ENCODE measurements around the gene CACNG6.

Gene CACNG6

DNA sequence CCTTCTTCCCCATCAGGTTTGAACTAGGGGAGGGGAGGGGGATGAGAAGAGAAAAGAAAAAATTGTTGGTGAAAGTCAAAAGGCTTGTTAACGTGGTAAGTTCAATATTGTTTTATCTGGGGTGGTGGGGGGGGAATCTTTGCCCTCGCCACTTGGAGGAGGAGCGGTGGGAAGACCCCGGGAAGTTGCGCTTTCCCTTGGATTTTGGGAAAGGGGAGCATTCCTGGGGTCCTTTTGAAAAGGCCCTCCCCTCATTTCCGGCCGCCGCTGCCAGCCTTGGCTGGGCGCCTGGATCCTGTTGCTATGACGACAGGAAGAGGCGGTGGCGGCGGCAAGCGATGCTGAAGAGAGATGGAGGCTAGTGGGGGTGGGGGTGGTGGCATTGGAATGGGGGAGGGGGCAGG, 33.3 kb upstream of the CACNG6 start:
- Histone ChIP-seq H3K27ac (ENCODE audit: low read depth, low read length) (no peak overlapping the region), H3K27me3 (ENCODE audit: control insufficient read depth, insufficient read depth, low read length) (peaks cover 26% of the 10 kb centered on the region), H3K36me3 (ENCODE audit: control insufficient read depth, insufficient read depth, low read length) (no peaks in the 10 kb centered on the region), H3K9ac (ENCODE audit: low read length) (no peak overlapping the region), H3K4me3 (ENCODE audit: low read length) (no peak overlapping the region), H3K4me1 (ENCODE audit: control insufficient read depth, insufficient read depth, low read length) (no peaks in the 10 kb centered on the region)

DNA sequence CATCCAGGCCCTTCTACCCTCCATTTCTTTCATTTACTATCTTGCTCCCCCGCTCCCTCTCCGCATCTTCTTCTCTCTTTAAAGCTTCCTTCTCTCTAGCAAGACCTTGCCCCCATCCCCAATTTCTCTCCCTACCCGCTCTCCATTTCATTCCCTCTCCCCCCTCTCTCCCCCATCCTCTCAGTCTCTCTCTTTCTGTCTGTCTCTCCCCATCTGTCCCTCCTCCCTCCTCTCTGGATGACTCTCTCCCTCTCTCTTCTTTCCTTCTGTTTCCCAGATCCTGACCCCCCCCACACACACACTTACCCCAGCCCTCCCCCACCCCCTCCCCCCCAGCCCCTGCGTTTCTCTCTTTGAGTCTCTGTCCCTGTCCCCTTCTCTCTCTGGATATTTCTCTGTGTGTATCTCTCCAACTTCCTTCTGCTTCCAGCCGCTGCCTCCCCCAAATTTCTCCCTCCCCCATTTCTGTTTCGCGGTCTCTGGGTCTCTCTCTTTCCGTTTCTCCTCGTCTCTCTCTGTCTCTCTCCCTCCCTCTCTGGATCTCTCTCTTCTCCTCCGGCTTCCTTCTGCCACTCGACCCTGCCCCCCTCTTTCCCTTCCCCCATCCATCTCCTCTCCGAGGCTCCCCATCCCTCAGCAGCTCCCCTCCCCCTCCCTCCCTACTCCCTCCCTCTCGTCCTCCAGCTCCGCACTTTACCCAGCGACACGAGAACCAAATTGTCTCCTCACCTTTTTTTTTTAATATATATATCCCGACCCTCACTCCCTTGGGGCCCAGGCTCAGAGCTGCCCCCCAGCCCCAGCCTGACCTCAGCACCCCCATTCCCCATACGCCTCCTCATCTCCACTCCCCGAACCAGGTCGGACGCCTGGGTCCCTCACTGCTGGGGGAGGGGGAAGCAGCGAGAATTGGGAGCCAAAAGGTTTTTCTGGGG, 32.3 kb upstream of the CACNG6 start:
- Histone ChIP-seq H3K27me3 (ENCODE audit: control insufficient read depth, insufficient read depth, low read length) (peaks cover 31% of the 10 kb centered on the region), H3K4me3 (ENCODE audit: low read length) (no peak overlapping the region)

DNA sequence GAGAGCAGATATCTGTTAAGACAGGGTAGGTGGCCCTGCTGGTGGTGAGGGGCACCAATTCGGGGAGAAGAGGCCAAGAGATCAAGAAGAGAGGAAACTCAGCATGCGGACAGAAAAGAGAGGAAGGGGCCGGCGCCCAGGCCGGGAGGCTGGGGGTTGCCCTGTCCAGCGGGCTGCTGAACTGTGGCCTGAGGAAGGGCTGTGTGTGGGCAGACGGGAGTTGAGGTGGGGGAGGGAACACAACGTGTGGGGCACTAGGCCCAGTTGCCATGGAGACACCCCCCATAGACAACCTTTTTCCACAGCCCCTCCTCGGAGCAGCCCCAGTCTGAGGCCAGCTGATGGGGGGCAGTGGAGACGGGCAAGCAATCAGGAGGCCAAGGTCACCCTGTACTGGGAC, 31.2 kb upstream of the CACNG6 start:
- no peak overlapping the region for H3K27ac ChIP-seq (ENCODE audit: low read depth, low read length)
- no peak overlapping the region for H3K4me3 ChIP-seq (ENCODE audit: low read length)
- peaks cover 33% of the 10 kb centered on the region for H3K27me3 ChIP-seq (ENCODE audit: control insufficient read depth, insufficient read depth, low read length)
- H3K4me1 ChIP-seq (ENCODE audit: control insufficient read depth, insufficient read depth, low read length) = no peaks in the 10 kb centered on the region
- H3K9ac ChIP-seq (ENCODE audit: low read length) = no peak overlapping the region
- H3K36me3 ChIP-seq (ENCODE audit: control insufficient read depth, insufficient read depth, low read length) = no peaks in the 10 kb centered on the region

More for the DNA sequence above, 32.3 kb upstream of the CACNG6 start:
- Histone ChIP-seq H3K36me3 (ENCODE audit: control insufficient read depth, insufficient read depth, low read length) (no peaks in the 10 kb centered on the region), H3K9ac (ENCODE audit: low read length) (no peak overlapping the region), H3K4me1 (ENCODE audit: control insufficient read depth, insufficient read depth, low read length) (no peaks in the 10 kb centered on the region), H3K27ac (ENCODE audit: low read depth, low read length) (no peak overlapping the region)

DNA sequence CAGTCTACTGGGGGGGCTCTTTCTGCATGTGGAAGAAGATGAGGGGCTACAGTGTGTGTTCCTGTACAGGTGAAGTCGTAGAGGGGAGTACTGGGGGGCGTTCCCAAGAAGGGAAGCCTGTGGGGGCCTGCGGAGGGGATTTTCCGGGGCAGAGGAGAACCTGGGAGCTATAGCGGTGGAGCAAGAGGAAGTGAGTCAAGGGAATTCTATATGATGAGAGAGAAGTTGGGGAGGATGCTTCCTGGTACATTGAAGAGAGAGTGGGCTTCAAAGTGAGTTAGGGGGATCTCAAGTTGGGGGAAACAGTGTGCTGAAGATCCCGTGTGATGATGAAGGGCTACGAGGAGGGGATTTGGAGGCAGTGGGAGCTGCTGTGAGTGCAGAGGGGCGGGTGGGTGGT, 30.6 kb upstream of the CACNG6 start:
- Histone ChIP-seq H3K4me1 (ENCODE audit: control insufficient read depth, insufficient read depth, low read length) (no peaks in the 10 kb centered on the region), H3K27ac (ENCODE audit: low read depth, low read length) (no peak overlapping the region), H3K27me3 (ENCODE audit: control insufficient read depth, insufficient read depth, low read length) (peaks cover 36% of the 10 kb centered on the region), H3K9ac (ENCODE audit: low read length) (no peak overlapping the region), H3K4me3 (ENCODE audit: low read length) (no peak overlapping the region), H3K36me3 (ENCODE audit: control insufficient read depth, insufficient read depth, low read length) (no peaks in the 10 kb centered on the region)

DNA sequence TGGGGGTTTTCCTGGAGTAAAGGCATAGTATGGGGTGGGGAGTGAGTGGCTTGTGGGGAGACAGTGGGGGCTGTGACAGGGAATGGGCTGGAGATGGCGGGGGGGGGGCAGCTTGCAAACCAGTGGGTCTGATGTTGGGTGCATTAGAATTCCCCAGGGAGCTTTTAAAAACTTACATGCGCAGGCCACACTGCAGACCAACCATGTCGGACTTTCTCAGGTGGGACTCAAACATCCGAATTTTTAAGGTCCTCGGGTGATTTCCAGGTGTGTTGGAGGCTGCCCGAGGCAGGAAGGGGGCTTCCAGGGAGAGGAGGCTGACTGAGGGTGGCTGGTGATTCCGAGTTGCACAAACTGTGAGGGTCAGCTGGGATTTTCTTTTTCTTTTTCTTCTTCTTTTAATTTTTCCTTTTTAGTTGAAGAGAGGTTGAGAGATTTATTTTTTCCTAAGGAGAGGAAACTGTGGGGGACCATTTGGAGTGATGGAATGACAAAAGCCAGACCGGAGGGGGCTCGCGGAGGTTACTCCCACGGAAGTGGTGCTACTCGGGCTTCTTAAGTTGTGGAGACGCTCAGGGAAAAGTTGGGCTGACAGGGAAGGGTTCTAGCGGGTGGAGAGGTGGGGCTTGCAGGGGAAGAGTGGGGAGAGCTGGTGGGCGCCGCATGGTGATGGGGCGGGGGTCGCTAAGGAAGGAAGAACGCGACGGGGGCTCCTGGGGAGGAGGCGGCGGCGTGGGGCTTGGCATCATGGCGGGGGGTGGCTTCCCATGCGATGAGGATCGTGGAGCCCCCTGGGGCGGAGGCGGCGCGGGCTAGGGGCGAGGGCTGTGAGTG, 29.7 kb upstream of the CACNG6 start:
- H3K9ac ChIP-seq (ENCODE audit: low read length) = no peak overlapping the region
- H3K36me3 ChIP-seq (ENCODE audit: control insufficient read depth, insufficient read depth, low read length) = no peaks in the 10 kb centered on the region
- H3K27ac ChIP-seq (ENCODE audit: low read depth, low read length) = no peak overlapping the region
- H3K4me1 ChIP-seq (ENCODE audit: control insufficient read depth, insufficient read depth, low read length) = no peaks in the 10 kb centered on the region
- H3K27me3 ChIP-seq (ENCODE audit: control insufficient read depth, insufficient read depth, low read length) = peaks cover 36% of the 10 kb centered on the region
- H3K4me3 ChIP-seq (ENCODE audit: low read length) = no peak overlapping the region

DNA sequence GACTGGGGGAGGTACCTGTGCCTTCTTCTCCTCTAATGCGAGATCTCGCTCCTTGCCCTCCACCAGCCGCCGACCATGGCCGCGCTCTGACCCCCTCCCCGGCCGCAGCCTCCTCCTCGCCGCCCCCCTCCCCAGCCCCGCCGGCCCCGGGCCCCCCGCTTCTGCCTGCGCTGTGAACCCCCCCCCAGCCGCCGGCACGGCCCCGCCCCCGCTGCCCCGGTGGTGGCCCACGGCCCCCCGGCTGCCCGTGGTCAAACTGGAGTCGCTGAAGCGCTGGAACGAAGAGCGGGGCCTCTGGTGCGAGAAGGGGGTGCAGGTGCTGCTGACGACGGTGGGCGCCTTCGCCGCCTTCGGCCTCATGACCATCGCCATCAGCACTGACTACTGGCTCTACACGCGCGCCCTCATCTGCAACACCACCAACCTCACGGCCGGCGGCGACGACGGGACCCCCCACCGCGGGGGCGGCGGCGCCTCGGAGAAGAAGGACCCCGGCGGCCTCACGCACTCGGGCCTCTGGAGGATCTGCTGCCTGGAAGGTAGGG, 28.5 kb upstream of the CACNG6 start, which contains the start of gene CACNG8:
Gene CACNG8 (plus strand): TSS at position 51 of the 545 bp plus-strand sequence.
- Histone ChIP-seq H3K9ac (ENCODE audit: low read length) (no peak within 1 kb of the TSS), H3K27ac (ENCODE audit: low read depth, low read length) (no peak within 1 kb of the TSS), H3K36me3 (ENCODE audit: control insufficient read depth, insufficient read depth, low read length) (no peaks in the 10 kb centered on the region), H3K27me3 (ENCODE audit: control insufficient read depth, insufficient read depth, low read length) (peaks cover 31% of the 10 kb centered on the region), H3K4me3 (ENCODE audit: low read length) (no peak within 1 kb of the TSS), H3K4me1 (ENCODE audit: control insufficient read depth, insufficient read depth, low read length) (no peaks in the 10 kb centered on the region)

DNA sequence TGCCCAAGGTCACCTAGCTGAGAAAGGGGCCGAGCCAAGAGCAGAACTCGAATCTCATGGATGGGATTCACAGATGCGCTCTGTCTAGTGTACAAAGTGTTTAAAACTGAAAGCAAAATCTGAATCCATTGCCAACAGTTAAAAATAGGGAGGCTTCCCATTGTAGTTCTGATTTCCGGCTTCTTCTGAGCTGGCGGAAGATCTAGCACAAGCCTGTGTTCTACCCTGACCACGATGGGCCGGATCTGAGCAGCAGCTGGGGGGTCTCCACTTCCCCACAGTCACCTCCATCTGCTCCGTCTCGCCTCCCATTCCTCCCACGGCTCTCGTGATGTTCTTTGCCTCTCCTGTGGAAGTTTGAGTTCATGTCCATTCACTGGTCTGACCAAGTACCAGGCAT, 26.3 kb upstream of the CACNG6 start:
- no peak overlapping the region for H3K4me3 ChIP-seq (ENCODE audit: low read length)

DNA sequence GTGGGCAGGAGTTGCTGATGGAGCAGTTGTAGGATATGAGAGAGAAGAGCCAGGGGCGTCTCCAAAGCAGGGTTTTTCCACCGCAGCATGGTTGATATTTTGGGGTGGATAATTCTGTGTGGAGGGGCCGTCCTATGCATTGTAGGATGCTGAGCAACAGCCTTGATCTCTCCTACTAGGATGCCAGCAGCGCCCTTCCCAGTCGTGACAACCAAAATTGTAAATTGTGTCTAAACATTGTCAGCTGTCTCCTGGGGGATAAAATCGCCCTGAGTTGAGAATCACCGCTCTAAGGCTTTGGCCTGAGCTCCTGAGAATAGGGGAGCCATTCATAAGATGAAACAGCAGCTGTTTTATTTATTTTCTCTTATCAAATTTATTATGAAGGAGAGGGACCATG, 24.5 kb upstream of the CACNG6 start:
- Histone ChIP-seq H3K27ac (ENCODE audit: low read depth, low read length) (no peak overlapping the region), H3K4me1 (ENCODE audit: control insufficient read depth, insufficient read depth, low read length) (no peaks in the 10 kb centered on the region), H3K36me3 (ENCODE audit: control insufficient read depth, insufficient read depth, low read length) (no peaks in the 10 kb centered on the region), H3K27me3 (ENCODE audit: control insufficient read depth, insufficient read depth, low read length) (peaks cover 10% of the 10 kb centered on the region), H3K9ac (ENCODE audit: low read length) (no peak overlapping the region), H3K4me3 (ENCODE audit: low read length) (no peak overlapping the region)

More for the DNA sequence above, 26.3 kb upstream of the CACNG6 start:
- no peaks in the 10 kb centered on the region for H3K36me3 ChIP-seq (ENCODE audit: control insufficient read depth, insufficient read depth, low read length)
- H3K4me1 ChIP-seq (ENCODE audit: control insufficient read depth, insufficient read depth, low read length) = no peaks in the 10 kb centered on the region
- peaks cover 21% of the 10 kb centered on the region for H3K27me3 ChIP-seq (ENCODE audit: control insufficient read depth, insufficient read depth, low read length)
- no peak overlapping the region for H3K27ac ChIP-seq (ENCODE audit: low read depth, low read length)
- H3K9ac ChIP-seq (ENCODE audit: low read length) = no peak overlapping the region

DNA sequence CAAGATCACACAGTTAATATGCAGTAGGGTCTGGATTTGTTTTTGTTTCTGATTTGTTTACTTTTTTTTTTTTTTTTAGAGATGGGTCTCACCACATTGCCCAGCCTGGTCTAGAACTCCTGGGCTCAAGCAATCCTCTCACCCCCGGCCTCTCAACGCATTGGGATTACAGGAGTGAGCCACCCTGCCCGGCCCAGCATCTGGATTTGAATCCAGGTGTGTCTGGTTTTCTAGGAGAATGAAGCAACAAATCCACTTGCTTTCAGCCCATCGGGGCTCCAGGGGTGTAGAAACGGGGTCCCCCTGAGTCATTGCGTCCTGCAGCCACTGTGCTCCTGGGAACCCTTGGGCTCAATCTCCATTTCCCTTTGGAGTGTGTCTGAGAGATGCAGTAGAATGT, 22.1 kb upstream of the CACNG6 start:
- Histone ChIP-seq H3K27me3 (ENCODE audit: control insufficient read depth, insufficient read depth, low read length) (peaks cover 3% of the 10 kb centered on the region), H3K36me3 (ENCODE audit: control insufficient read depth, insufficient read depth, low read length) (no peaks in the 10 kb centered on the region), H3K9ac (ENCODE audit: low read length) (no peak overlapping the region), H3K4me3 (ENCODE audit: low read length) (no peak overlapping the region), H3K4me1 (ENCODE audit: control insufficient read depth, insufficient read depth, low read length) (no peaks in the 10 kb centered on the region), H3K27ac (ENCODE audit: low read depth, low read length) (no peak overlapping the region)

DNA sequence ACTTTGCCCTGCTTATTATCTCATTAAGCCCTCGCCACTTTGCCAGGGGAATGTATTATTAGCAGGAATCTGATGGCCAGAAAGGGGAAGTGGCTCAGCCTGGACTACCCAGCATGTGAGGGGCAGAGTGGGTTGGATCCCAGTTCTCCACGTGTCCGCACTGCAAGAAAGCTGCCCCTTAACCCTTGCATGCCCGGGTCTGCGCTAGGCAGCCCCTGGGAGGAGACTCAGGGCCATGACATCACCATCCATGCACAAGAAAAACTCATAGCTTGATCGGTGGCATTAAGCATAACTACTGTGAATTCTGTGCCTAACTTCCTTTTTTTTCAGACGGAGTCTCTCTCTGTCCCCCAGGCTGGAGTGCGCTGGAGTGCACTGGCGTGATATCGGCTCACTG, 19.8 kb upstream of the CACNG6 start:
- Histone ChIP-seq H3K9ac (ENCODE audit: low read length) (no peak overlapping the region), H3K27me3 (ENCODE audit: control insufficient read depth, insufficient read depth, low read length) (no peaks in the 10 kb centered on the region), H3K4me1 (ENCODE audit: control insufficient read depth, insufficient read depth, low read length) (no peaks in the 10 kb centered on the region), H3K4me3 (ENCODE audit: low read length) (no peak overlapping the region), H3K27ac (ENCODE audit: low read depth, low read length) (no peak overlapping the region), H3K36me3 (ENCODE audit: control insufficient read depth, insufficient read depth, low read length) (no peaks in the 10 kb centered on the region)

DNA sequence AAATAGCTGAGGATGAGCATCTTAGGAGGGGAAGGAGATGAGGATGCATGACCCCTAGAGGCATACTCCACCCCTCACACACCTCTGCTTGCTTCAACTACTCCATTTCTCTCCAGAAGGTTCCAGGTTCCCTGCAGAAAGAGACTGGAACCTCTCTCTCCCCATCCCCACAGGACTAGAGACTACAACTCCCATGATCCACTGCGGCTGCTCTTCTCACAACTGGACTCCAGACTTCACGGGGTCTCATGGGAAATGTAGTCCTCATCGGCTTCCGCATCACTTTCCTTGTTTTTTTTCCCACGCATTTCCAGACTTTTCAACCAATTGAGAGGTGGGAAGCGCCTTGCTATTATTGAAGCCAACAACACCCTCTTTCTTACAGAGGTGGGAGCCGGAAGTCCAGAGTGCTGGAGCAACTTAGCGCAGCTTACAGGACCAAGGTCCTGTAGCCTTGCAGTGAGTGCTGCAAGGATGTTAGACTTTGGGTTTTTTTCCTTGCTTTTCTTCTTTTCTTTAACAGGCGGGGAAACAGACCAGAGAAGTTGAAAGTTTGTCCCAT, 13.9 kb upstream of the CACNG6 start:
- Histone ChIP-seq H3K9ac (ENCODE audit: low read length) (no peak overlapping the region), H3K27ac (ENCODE audit: low read depth, low read length) (no peak overlapping the region), H3K27me3 (ENCODE audit: control insufficient read depth, insufficient read depth, low read length) (peaks cover 15% of the 10 kb centered on the region), H3K4me1 (ENCODE audit: control insufficient read depth, insufficient read depth, low read length) (peaks cover 3% of the 10 kb centered on the region), H3K4me3 (ENCODE audit: low read length) (peak overlapping the region; percentile 65), H3K36me3 (ENCODE audit: control insufficient read depth, insufficient read depth, low read length) (no peaks in the 10 kb centered on the region)
